Measurements from ENCODE around the gene LRRC47. TPM values are rescaled to one million over a fixed set of nuclear protein-coding genes. Genes with fewer than 3 reads are reported as not detected.

Gene LRRC47
- total and polyA plus RNA-seq, 7 donors, result 44.3 to 126 (median 93.9) TPM

DNA sequence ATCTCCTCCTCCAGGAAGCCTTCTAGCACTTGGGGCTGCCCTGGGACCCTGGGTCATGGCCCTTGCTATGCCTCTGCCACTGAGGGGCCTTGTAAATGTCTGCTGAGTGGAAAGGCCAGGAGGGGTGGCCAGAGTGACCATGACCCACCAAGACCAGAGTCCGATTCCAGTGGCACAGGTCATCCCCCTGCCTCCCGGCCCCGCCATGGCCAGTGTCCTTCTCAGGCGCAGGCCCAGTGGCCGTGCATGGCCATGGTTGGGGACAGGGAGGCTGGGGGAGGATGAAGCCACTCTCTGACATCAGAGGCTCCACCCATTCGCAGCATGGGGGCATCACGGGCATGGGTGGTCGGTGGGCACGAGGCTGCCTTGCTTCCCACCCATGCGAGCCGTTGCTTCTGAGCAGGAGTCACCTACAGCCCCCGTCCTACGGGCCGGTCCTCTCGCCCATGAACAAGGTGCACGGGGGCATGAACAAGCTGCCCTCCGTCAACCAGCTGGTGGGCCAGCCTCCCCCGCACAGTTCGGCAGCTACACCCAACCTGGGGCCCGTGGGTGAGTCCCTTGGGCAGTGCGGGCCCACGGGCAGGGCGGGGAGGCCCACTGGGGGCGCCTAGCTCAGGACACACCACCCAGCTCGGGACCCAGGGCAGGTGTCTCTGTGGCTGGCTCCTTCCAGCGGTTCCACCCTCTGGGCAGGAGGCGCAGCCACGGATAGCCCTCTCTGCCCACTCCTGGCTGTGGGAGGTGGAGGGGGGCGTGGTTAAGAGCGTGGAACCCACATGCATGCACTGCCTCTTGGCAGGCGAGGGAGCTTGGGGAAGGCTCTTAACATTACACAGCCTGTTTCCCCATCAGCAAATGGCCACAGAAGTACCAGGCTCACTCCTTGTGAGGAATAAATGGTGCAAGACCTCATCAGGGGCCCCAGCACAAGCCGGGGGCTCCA lies 66.4 kb downstream of the LRRC47 start:
- 76 to 83% (median 79%) methylated on average over 31 to 32 of the region's 32 CpGs for WGBS, 3 donors
- intact Hi-C loops (cut with DNase I), result loop anchor here in 1 of 2 donors (5.0 kb wide), 1 partner anchor 43 kb away; no protein-coding TSS in a partner anchor
- peaks cover 0 to 3% of the 10 kb centered on the region in 2 donors for H3K36me3 ChIP-seq (ENCODE audit: insufficient read depth in 1 of 2, low read depth in 1 of 2)
- H3K4me3 ChIP-seq, result no peak overlapping the region
- ATAC-seq (no peak), DNase-seq (no peak)
- no peak overlapping the region for H3K27ac ChIP-seq
- TF ChIP-seq CTCF (IDR thresholded peaks at IDR 0.05), result no peak
- peaks cover 0 to 22% (median 7%) of the 10 kb centered on the region in 3 donors for H3K27me3 ChIP-seq (ENCODE audit: insufficient read depth in 3 of 3, low read length in 2 of 3)
- peaks cover 5% of the 10 kb centered on the region for H3K4me1 ChIP-seq
- H3K9me3 ChIP-seq, result no peaks in the 10 kb centered on the region

Other genes starting within 250 kb of the LRRC47 start
- 1 to 10 TPM; 3.7 to 5.5 (median 4.5) TPM for gene MEGF6, start 185.0 kb downstream of the LRRC47 start, total RNA-seq
- gene MEGF6, start 185.0 kb downstream of the LRRC47 start, polyA plus RNA-seq, result 1 to 10 TPM in 2 of 3 donors, under 1 TPM in 1; 0.67 to 2.4 (median 1.6) TPM
- gene TPRG1L, start 171.5 kb downstream of the LRRC47 start, total RNA-seq, result 10 to 100 TPM; 37.9 to 49.2 (median 39.2) TPM
- gene TPRG1L, start 171.5 kb downstream of the LRRC47 start, polyA plus RNA-seq, result 10 to 100 TPM; 33.9 to 66.4 (median 45.0) TPM
- 10 to 100 TPM; 10.8 to 12.6 (median 11.7) TPM for gene WRAP73, start 146.4 kb downstream of the LRRC47 start, total RNA-seq
- 10 to 100 TPM; 14.9 to 21.8 (median 20.2) TPM for gene WRAP73, start 146.4 kb downstream of the LRRC47 start, polyA plus RNA-seq
- under 1 TPM in 1 of 4 donors, not detected in 3; 0.13 TPM for gene TP73, start 144.0 kb downstream of the LRRC47 start, total RNA-seq
- gene TP73, start 144.0 kb downstream of the LRRC47 start, polyA plus RNA-seq, result under 1 TPM in 2 of 3 donors, not detected in 1; under 0.01 to 0.01 TPM
- under 1 TPM in 2 of 4 donors, not detected in 2; 0.16 to 0.17 TPM for gene CCDC27, start 44.0 kb downstream of the LRRC47 start, total RNA-seq
- under 1 TPM in 2 of 3 donors, not detected in 1; 0.03 to 0.04 TPM for gene CCDC27, start 44.0 kb downstream of the LRRC47 start, polyA plus RNA-seq
- gene SMIM1, start 23.7 kb downstream of the LRRC47 start, total RNA-seq, result 1 to 10 TPM; 1.1 to 2.1 (median 1.5) TPM
- gene SMIM1, start 23.7 kb downstream of the LRRC47 start, polyA plus RNA-seq, result 1 to 10 TPM in 1 of 3 donors, under 1 TPM in 2; 0.57 to 1.4 (median 0.60) TPM
- 10 to 100 TPM; 28.3 to 37.7 (median 34.4) TPM for gene CEP104, start 60.7 kb upstream of the LRRC47 start, total RNA-seq
- 10 to 100 TPM in 2 of 3 donors, 1 to 10 TPM in 1; 9.0 to 31.3 (median 11.1) TPM for gene CEP104, start 60.7 kb upstream of the LRRC47 start, polyA plus RNA-seq
- gene DFFB, start 61.0 kb upstream of the LRRC47 start, total RNA-seq, result 1 to 10 TPM; 1.1 to 2.4 (median 1.8) TPM
- gene DFFB, start 61.0 kb upstream of the LRRC47 start, polyA plus RNA-seq, result 1 to 10 TPM; 1.3 to 1.9 (median 1.9) TPM
- 10 to 100 TPM; 11.8 to 14.6 (median 14.0) TPM for gene C1orf174, start 103.8 kb upstream of the LRRC47 start, total RNA-seq
- 10 to 100 TPM; 15.1 to 32.2 (median 22.9) TPM for gene C1orf174, start 103.8 kb upstream of the LRRC47 start, polyA plus RNA-seq

Measured in psoas muscle (tissue), 8 donors.